Astrocyte of the spinal cord (primary cell): ENCODE data around the gene SFPQ.
"Not testable (repeated sequence)": the region's sequence is repeated elsewhere in the genome, so short reads cannot be mapped to it uniquely, and the experiment has no call there.

Experiments used
- DNase-seq: peaks from one replicate; pipeline ENCODE4 v3.0.0; 2011; ENCODE audit warnings: low read depth, low spot score
- H3K4me3 ChIP-seq: 2 replicates; pipeline ENCODE4 v1.5.1; 2011; ENCODE audit warnings: low read depth, mild to moderate bottlenecking, low read length, moderate library complexity
- CTCF ChIP-seq: IDR thresholded peaks from 2 replicates; pipeline ENCODE4 v1.5.1; 2012; ENCODE audit warnings: low read depth, mild to moderate bottlenecking, low read length, inconsistent platforms
- in situ Hi-C: cut with HindIII; loops from 2 replicates; pipeline ENCODE4 v1.10.0; 2017; ENCODE audit warnings: low sequenced_read_pairs

SFPQ gene

GRCh38 chr1:35192853-35193664 lies at the start of gene SFPQ:
Gene SFPQ (minus strand): TSS chr1:35193145. CDS start chr1:35193049, 96 bp downstream.
- peak; percentile 100 for DNase-seq
- in situ Hi-C loops = no loop called here
- peak within 1 kb of the TSS; percentile 99 for H3K4me3 ChIP-seq
- no peak for TF ChIP-seq CTCF

- in situ Hi-C loops = not testable (repeated sequence)
Observed at GRCh38 chr1:35236772-35237171, 43.8 kb upstream of the SFPQ start.

GRCh38 chr1:35231287-35231686 lies 38.3 kb upstream of the SFPQ start:
- in situ Hi-C loops = no loop called here
- no peak for TF ChIP-seq CTCF
- no peak overlapping the region for H3K4me3 ChIP-seq
- DNase-seq = no peak

More at GRCh38 chr1:35236772-35237171, 43.8 kb upstream of the SFPQ start:
- not testable (repeated sequence) for DNase-seq, H3K4me3 ChIP-seq

- no peak for DNase-seq
- in situ Hi-C loops = no loop called here
- no peak overlapping the region for H3K4me3 ChIP-seq
- no peak for TF ChIP-seq CTCF
Observed at GRCh38 chr1:35229587-35230360, 36.8 kb upstream of the SFPQ start.

GRCh38 chr1:35226546-35226945 lies 33.6 kb upstream of the SFPQ start:
- TF ChIP-seq CTCF = no peak
- no peak overlapping the region for H3K4me3 ChIP-seq
- no peak for DNase-seq
- in situ Hi-C loops = no loop called here

GRCh38 chr1:35223084-35223630 lies 30.2 kb upstream of the SFPQ start:
- in situ Hi-C loops = no loop called here
- no peak for TF ChIP-seq CTCF
- H3K4me3 ChIP-seq = no peak overlapping the region
- no peak for DNase-seq
